HG03139 (cell line): ENCODE data around the gene TMA7B.

ENCODE experiments used
- ATAC-seq: cut with Tn5 transposase; IDR thresholded peaks from one replicate; pipeline ENCODE4 v1.9.1; 2021; ENCODE audit not compliant: unreplicated experiment

TMA7B gene

DNA sequence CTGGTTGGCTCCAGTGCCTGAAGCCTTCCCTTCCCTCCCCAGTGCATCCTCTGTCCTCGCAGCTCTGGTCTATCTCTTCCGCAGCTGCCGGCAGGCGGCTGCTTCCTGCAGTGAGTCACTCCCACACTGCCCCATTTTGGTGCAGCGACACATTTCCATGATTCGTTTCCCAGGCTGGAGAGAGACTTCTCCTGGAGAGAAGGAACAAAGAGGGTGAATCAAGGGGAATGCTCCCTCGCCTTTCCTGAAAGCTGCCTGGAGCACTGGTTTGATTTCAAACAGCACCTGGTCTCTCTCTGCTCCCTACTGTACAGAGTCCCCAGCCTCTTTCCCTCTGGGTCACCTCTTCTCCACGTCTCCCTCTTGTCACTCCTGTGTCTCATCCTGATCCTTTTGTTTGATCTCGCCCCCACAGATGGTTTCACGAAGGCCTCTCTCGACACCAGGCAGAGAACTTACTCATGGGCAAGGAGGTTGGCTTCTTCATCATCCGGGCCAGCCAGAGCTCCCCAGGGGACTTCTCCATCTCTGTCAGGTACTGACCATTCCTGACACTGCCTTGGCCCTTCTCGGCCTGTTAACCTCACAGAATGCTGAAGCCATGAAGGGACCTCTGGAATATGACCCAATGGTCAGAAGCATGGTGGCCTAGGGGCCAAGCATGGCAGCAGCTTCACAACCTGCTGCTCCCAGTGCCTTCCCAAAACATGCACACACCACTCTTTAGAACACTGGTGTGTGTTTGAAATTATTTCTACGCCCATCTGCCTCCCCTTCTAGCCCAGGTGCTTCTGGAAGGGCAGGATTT lies at the start of gene TMA7B:
TMA7B (plus strand) TSS at position 758 of the 808 bp plus-strand sequence. CDS start 3,978 bp downstream, outside the sequence.
- no peak for ATAC-seq

DNA sequence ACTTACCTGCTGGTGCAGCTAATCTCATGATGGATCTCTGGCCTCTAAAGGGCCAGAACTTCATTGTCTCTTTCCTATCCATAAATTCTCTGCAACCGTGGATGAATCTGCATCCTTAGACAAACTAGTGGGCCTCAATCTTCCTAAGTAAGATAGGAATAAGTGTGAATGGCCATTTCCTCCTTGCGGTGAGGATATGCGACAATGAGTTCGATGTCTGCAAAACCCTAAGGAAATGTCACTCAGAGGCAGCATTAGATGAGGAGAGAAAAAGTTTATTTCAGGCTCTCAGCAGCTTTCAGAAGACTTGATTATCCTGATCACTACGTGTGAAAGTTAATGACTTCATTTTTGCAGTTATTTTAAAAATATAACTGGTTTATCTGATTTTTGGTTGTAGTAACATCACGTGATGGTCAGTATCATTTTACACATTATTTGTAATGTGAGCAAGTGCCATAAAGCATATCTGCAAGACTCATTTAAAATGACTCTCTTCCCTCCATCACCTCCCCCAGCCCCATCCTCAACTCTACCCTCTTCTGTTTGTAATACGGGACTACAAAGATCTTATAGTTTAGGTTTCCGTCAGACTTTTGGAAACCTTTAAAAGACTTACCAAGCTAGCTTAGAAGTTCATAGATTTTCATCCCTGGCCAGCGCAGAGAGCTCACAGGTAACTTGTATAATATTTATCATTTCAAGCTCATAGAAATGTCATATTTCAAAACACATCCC lies 49.2 kb upstream of the TMA7B start:
- ATAC-seq, result no peak

DNA sequence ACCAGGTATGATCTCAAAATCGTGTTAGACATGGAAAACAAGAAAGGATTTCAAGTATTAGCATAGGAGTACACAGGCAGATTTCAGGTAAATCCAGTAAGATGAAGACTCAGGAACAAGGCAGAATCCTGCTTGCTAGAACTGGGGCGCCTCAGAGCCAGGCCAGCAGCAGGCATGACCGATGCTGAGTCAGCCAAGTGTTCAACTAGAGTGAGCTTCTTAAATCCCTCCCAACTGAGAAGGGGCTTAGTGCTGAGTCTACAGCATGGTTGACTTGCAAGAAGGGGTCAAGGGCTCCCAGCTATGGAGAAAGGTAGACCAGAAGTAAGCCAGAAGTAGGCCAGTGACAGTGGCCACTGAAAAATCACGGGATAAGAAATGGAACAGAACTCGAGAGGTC lies 46.9 kb upstream of the TMA7B start:
- ATAC-seq, result no peak

GRCh38 chr22:39913886-39914285 lies 46.3 kb upstream of the TMA7B start:
- no peak for ATAC-seq

GRCh38 chr22:39914584-39914983 lies 45.6 kb upstream of the TMA7B start:
- ATAC-seq, result no peak

GRCh38 chr22:39915295-39915726 lies 44.9 kb upstream of the TMA7B start:
- no peak for ATAC-seq

DNA sequence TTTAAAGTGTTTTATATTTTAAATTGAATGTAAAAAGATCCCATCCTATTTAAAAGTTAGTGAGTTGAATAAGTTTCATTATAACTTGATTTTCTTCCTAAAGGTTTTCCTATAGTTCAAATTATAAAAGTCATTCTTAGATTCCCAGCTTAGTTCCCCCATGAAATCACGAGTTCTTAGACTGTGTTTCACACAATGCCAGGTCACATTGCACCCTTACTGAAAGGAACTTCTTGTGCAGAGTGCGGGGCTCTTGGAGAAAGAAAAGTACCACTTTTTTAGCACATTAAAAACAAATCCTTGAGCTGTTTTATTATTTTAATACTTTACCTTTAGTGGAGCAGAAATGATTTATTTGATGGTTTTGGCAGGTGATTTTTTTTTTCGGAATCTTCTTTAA lies 43.7 kb upstream of the TMA7B start:
- no peak for ATAC-seq

DNA sequence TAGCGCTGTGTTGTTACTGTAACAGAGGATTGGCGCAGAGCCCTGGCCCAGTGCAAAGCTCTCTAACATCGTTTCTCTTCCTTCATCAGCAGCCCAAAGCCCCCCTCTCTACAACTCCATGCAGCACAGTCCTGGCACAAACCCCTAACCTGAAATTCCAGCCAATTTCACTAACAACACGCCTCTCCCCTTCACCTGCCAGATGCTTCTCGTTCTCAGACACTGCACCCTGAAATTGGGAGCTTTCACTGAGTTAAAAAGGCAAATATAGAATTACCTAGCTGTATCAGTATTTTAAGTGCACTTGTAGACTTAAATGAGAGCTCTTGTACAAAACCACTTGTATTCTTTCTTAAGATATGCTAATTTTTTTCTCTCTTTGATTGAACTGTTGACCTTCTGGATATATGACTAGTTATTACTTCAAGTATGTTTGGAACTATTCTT lies 43.0 kb upstream of the TMA7B start:
- ATAC-seq, result no peak

DNA sequence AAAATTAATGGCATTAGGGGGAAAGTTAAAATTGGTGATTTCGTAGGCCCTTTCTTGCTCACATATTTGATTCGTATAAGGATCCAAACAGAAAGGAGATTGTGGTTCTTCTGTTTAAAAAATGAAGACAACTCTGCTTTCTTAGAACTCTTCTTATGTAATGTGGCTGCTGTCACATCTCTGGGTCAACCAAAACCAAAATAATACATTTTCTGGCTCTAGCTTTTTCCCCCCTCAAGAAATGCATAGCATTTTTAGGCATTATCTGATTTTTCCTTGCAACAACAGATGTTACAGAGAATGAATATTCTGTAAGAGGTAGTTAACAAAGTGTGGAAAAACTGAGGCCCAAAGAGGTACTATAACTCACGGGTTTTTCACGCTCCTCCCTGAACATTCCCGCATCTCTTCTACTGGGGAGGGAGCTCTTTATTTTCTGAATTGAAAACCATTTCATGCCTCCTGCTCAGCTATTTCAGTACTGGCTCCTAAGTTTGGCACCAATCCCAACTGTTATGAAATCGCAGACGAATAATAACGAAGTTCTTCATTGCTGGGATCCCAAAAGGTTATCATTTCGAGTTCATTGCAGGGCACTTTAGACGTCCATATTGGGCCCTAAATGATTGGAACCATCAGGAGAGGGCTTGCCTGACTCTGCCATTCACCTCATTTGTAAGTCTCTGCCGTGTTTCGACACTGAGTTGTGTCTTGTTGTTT lies 42.3 kb upstream of the TMA7B start:
- no peak for ATAC-seq

DNA sequence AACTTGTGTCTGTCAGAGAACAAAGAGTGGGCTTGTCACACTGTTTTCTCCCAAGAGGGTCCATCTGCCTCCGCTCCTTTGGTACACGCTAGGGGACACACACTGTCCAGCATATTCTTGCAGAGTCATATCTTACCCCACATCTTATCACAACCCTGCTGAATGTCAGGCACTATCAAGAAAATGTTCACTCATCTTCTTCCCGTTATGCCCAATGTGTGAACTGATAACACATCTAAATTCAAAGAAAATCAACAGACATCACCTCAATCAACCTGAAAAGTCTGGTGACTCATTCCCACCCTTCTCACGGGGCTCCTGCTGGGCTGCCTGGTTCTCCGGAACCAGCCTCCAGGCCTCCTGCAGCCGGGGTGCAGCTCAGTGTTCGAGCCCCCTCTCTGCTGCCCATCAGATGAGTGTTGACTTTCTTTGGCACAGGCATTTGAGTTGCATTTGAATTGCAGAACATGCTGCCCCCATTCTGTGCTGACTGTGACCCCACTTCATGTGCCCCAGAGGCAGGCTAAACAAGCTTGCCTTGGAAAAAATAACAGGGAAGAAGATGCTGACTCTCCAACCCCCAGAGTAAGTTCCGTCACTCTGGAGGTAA lies 40.0 kb upstream of the TMA7B start:
- ATAC-seq, result no peak

- no peak for ATAC-seq
Observed at GRCh38 chr22:39923696-39924095, 36.5 kb upstream of the TMA7B start.

DNA sequence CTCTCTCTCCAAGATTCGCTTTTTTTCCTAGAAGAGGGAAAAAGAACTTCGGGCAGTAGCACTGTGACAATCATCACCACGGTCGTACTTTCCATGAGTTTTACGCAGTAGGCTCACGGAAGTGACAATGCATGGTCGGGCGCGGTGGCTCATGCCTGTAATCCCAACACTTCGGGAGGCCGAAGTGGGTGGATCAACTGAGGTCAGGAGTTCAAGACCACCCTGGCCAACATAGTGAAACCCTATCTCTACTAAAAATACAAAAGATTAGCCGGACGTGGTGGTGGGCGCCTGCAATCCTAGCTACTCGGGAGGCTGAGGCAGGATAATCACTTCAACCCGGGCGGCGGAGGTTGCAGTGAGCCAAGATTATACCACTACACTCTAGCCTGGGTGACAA lies 35.9 kb upstream of the TMA7B start:
- ATAC-seq, result no peak

GRCh38 chr22:39925273-39925672 lies 34.9 kb upstream of the TMA7B start:
- ATAC-seq, result no peak

GRCh38 chr22:39925909-39926679 lies 34.1 kb upstream of the TMA7B start:
- ATAC-seq, result no peak

- no peak for ATAC-seq
Observed at GRCh38 chr22:39926753-39927152, 33.4 kb upstream of the TMA7B start.

DNA sequence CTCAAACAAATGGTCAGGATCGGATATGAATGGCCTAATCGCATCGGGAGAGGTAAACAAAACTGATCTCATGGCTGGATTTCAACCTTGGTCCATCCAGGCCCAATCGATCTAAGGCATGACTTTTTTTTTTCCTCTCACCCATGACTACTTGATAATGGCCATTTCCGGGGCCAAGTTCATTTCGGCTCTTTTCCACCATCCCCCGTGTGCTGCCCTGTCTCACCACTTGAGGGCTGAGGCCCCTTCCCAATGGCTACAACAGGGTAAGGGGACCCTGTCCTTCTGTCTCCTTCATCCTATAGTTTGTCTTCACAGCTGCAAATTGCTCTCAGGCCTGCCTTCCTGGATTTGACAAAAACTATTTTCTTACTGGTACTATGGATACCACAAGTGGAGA lies 32.7 kb upstream of the TMA7B start:
- no peak for ATAC-seq

GRCh38 chr22:39928536-39929520 lies 31.4 kb upstream of the TMA7B start:
- no peak for ATAC-seq

DNA sequence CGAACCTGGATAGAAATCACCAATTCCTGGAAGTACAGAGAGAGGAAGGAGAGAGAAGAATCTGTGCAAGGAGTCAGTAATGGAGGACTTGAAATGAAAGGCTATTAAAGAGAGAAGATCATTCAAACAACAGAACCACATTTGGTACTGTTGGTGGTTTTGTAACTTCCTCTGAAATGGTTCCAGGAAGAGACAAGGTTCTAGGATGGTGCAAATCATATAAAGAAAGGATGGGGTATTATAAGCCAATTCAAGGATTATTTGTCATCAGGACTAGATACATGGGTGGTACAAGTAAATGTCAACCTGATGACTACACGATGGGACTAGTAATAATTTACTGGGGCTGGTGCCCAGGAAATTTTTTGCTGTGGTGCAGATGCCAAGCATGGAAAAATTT lies 28.9 kb upstream of the TMA7B start:
- ATAC-seq, result no peak

DNA sequence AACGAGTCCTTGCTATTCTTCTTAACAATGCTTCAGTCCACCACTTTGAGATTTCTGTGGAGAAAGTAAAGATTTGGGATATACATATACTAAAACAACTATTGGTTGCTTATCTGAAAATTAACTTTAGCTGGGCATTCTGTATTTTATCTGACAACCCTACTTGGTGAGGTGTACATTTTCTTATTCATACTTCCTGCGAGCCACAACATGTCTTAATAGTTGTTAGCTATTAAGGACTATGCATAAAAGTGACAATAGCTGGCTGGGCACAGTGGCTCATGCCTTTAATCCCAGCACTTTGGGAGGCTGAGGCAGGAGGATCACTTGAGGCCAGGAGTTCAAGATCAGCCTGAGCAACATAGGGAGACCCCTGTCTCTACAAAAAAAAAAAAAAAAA lies 28.0 kb upstream of the TMA7B start:
- ATAC-seq, result no peak
